K562 (cell line): ENCODE results near the gene SEMA3G. TPM values are rescaled to one million over a fixed set of nuclear protein-coding genes. Genes with fewer than 3 reads are reported as not detected.

Experiments
- ATAC-seq: fragments of 200-7000 bp; cut with Tn5 transposase; 3 replicates; pipeline ENCODE4 v1.9.1; 2020; ENCODE audit warnings: moderate library complexity
- BruUV-seq: library from RNA; stranded (reverse); fragments of 400-500 nt; replicated peaks from 2 replicates; lab custom pipeline; 2021; lab: Mats Ljungman, UMichigan
- CTCF ChIA-PET: fragments of 300-600 bp; formaldehyde crosslinking; extraction: SDS; loops from one replicate; lab custom pipeline; 2021; ENCODE audit warnings: low intra/inter-chr PET ratio; lab: Yijun Ruan, JAX
- POLR2A ChIA-PET: fragments of 300-600, 350-650 bp; sonication (Branson Sonifier 250); formaldehyde crosslinking; extraction: SDS; loops from one replicate; lab custom pipeline; 2021; ENCODE audit warnings: antibody characterized with exemption, inconsistent platforms; lab: Yijun Ruan, JAX
- DNase-seq, 4 experiments: peaks; one replicate each; pipeline versions ENCODE4 v3.0.0 to v3.0.0-alpha.2; 2011 to 2018; ENCODE audit warnings: low spot score in 3 of 4, mixed read lengths in 3 of 4; ENCODE audit errors: extremely low read depth in 1 of 4
- FAIRE-seq: peaks from 2 replicates; lab custom pipeline; 2011; peaks lifted over from hg19 to GRCh38; lab: Jason Lieb, UNC
- H2AFZ ChIP-seq: 2 replicates; pipeline ENCODE4 v1.6.0; 2011; ENCODE audit warnings: low read depth, low read length, control low read depth, inconsistent platforms
- H3K27ac ChIP-seq: fragments of 200-600 bp; 3 replicates; pipeline ENCODE4 v1.8.0; 2011; ENCODE audit warnings: low read depth, mild to moderate bottlenecking, control low read depth, inconsistent platforms, low read length, moderate library complexity, mixed read lengths; ENCODE audit errors: extremely low read depth
- H3K27me3 ChIP-seq, 2 experiments: fragments of 300-600 bp in 1 of 2; 2 replicates in 1 of 2; 3 replicates in 1 of 2; pipeline versions ENCODE4 v1.6.0 to v1.8.0; 2011; ENCODE audit warnings: inconsistent platforms in 2 of 2, low read length in 2 of 2, mild to moderate bottlenecking in 1 of 2, mixed read lengths in 1 of 2, moderate library complexity in 1 of 2; ENCODE audit not compliant: control insufficient read depth in 2 of 2, insufficient read depth in 2 of 2
- H3K36me3 ChIP-seq: fragments of 300-600 bp; 3 replicates; pipeline ENCODE4 v1.8.0; 2011; ENCODE audit warnings: mild to moderate bottlenecking, low read length, inconsistent platforms; ENCODE audit not compliant: control insufficient read depth, insufficient read depth
- H3K4me1 ChIP-seq, 2 experiments: fragments of 200-600 bp in 1 of 2; replicated peaks in 1 of 2; 2 replicates in 1 of 2; 3 replicates in 1 of 2; pipeline versions ENCODE4 v1.5.1 to v1.8.0; 2011; ENCODE audit warnings: inconsistent platforms in 2 of 2, low read length in 2 of 2, mild to moderate bottlenecking in 1 of 2, mixed read lengths in 1 of 2, moderate library complexity in 1 of 2; ENCODE audit not compliant: control insufficient read depth in 2 of 2, insufficient read depth in 2 of 2
- H3K4me2 ChIP-seq: 2 replicates; pipeline ENCODE4 v1.6.1; 2011; ENCODE audit warnings: low read length, control low read depth, inconsistent platforms, mixed read lengths; ENCODE audit not compliant: insufficient read depth
- H3K4me3 ChIP-seq: fragments of 200-600 bp; sonication (generic), shearing (Covaris generic); 2 replicates; pipeline ENCODE4 v1.5.1; 2016; ENCODE audit warnings: control low read depth, inconsistent platforms
- H3K79me2 ChIP-seq: fragments of 200-600 bp; 3 replicates; pipeline ENCODE4 v1.8.0; 2011; ENCODE audit warnings: low read length, inconsistent platforms; ENCODE audit not compliant: control insufficient read depth, insufficient read depth
- H3K9ac ChIP-seq, 2 experiments: 2 replicates each; pipeline versions ENCODE4 v1.6.0 to v1.6.1; 2011; ENCODE audit warnings: low read depth in 2 of 2, low read length in 2 of 2, control low read depth in 1 of 2, inconsistent platforms in 1 of 2, mild to moderate bottlenecking in 1 of 2, mixed read lengths in 1 of 2; ENCODE audit not compliant: insufficient read depth in 1 of 2
- H3K9me1 ChIP-seq: one replicate; pipeline ENCODE4 v1.6.0; 2011; ENCODE audit warnings: inconsistent platforms, mild to moderate bottlenecking, low read length, moderate library complexity; ENCODE audit not compliant: control insufficient read depth, insufficient read depth
- H3K9me3 ChIP-seq: replicated peaks from 2 replicates; pipeline ENCODE4 v1.5.1; 2011; ENCODE audit warnings: low read depth, low read length, inconsistent platforms; ENCODE audit not compliant: control insufficient read depth, insufficient read depth
- H4K20me1 ChIP-seq: replicated peaks from 2 replicates; pipeline ENCODE4 v1.6.1; 2011; ENCODE audit warnings: low read length, inconsistent platforms, mixed read lengths; ENCODE audit not compliant: control insufficient read depth, insufficient read depth
- CBFA2T3 ChIP-seq: fragments of 450-650 bp; IDR thresholded peaks from 2 replicates; pipeline ENCODE4 v1.6.1; 2017
- ESRRB ChIP-seq: fragments of 250-450 bp; sonication (Bioruptor Pico); IDR thresholded peaks from 2 replicates; pipeline ENCODE4 v1.5.0; 2020; ENCODE audit warnings: mild to moderate bottlenecking, moderate library complexity, borderline replicate concordance
- FOSL1 ChIP-seq: fragments of 200-800 bp; sonication (Bioruptor generic); conservative IDR thresholded peaks from 2 replicates; pipeline ENCODE4 v1.6.1; 2016; ENCODE audit warnings: missing genetic modification characterization, missing compliant biosample characterization
- HLTF ChIP-seq: fragments of 450-650 bp; IDR thresholded peaks from 2 replicates; pipeline ENCODE4 v1.6.1; 2016
- KDM5B ChIP-seq: fragments of 200-600 bp; sonication (generic); IDR thresholded peaks from 2 replicates; pipeline ENCODE4 v1.6.1; 2012; ENCODE audit warnings: low read depth, mild to moderate bottlenecking, moderate library complexity, low read length, control low read depth, inconsistent platforms; ENCODE audit not compliant: insufficient replicate concordance
- MXD1 ChIP-seq: fragments of 250-450 bp; sonication (Bioruptor Pico); IDR thresholded peaks from 2 replicates; pipeline ENCODE4 v1.8.0; 2021; ENCODE audit warnings: borderline replicate concordance, mild to moderate bottlenecking, moderate library complexity; ENCODE audit not compliant: poor library complexity, severe bottlenecking
- POLR2AphosphoS5 ChIP-seq: IDR thresholded peaks from 2 replicates; pipeline ENCODE4 v1.6.1; 2011; ENCODE audit warnings: mild to moderate bottlenecking, low read depth, low read length, moderate library complexity; ENCODE audit not compliant: control insufficient read depth, insufficient read depth
- PURB ChIP-seq: sonication (generic); formaldehyde crosslinking; IDR thresholded peaks from 2 replicates; pipeline ENCODE4 v1.9.0; 2021; ENCODE audit warnings: low read depth, mild to moderate bottlenecking, missing genetic modification reagents
- RCOR1 ChIP-seq, 2 experiments: IDR thresholded peaks; 2 replicates each; pipeline ENCODE4 v1.6.1; 2012; ENCODE audit warnings: low read depth in 2 of 2, low read length in 2 of 2, borderline replicate concordance in 1 of 2, improper control_type of control experiment in 1 of 2
- THAP7 ChIP-seq: fragments of 250-450 bp; sonication (Bioruptor Pico); IDR thresholded peaks from 2 replicates; pipeline ENCODE4 v1.5.0; 2021
- VEZF1 ChIP-seq: fragments of 200-800 bp; sonication (Bioruptor generic); IDR thresholded peaks from 2 replicates; pipeline ENCODE4 v1.6.1; 2017; ENCODE audit warnings: missing genetic modification characterization, missing compliant biosample characterization
- WGBS: fragments of 100-300 bp; shearing (Covaris generic); methylation state at CpG from one replicate; pipeline ENCODE4 v1.1.6; 2016; ENCODE audit warnings: low coverage, mixed read lengths; ENCODE audit not compliant: insufficient coverage; ENCODE audit errors: missing lambda C conversion rate; 5-methylcytosine and 5-hydroxymethylcytosine counted together
- in situ Hi-C: fragments of 300-500 bp; cut with MboI; formaldehyde crosslinking; loops from 4 replicates; pipeline ENCODE4 v1.15.0; 2018; ENCODE audit warnings: inconsistent platforms, mixed read lengths
- intact Hi-C: fragments of 100-400 bp; cut with micrococcal nuclease; formaldehyde crosslinking; loops from 2 replicates; pipeline ENCODE4 v1.14.2; 2022
- polyA plus RNA-seq, 8 experiments: library from polyadenylated mRNA; depleted of rRNA in 4 of 8; stranded (reverse) in 5 of 8; unstranded in 3 of 8; fragments of >200 nt; fragmentation: Nextera tagmentation in 2 of 8; fragmentation: Illumina TruSeq in 1 of 8; extraction: Ambion mirVana in 2 of 8; extraction: Trizol in 1 of 8; gene quantifications; 2 replicates each; pipeline versions ENCODE4 v1.2.1 to v1.2.3, GENCODE V29; 2011 to 2014; ENCODE audit warnings: inconsistent platforms in 1 of 8, missing spikeins in 1 of 8
- total RNA-seq, 7 experiments: library from RNA; depleted of rRNA in 6 of 7; stranded (reverse); fragments of >200 nt in 6 of 7; fragmentation: Illumina TruSeq in 2 of 7; extraction: Trizol in 2 of 7; gene quantifications; 2 replicates each; pipeline versions ENCODE4 v1.2.1 to v1.2.3, GENCODE V29; 2011 to 2021; ENCODE audit warnings: low replicate concordance in 1 of 7

SEMA3G gene
- total and polyA plus RNA-seq, 9 of the 15 experiments (the other 6 are each of a cell fraction or from before 2014, with no cell fraction given), result 0.04 to 0.07 (median 0.05) TPM; not detected in 6

- peak; percentile 48; the same call in 1 of the 2 replicates for TF ChIP-seq VEZF1 (CRISPR knock-in tag)
- TF ChIP-seq HLTF, result no peak
- TF ChIP-seq FOSL1 (tag), result no peak
- TF ChIP-seq ESRRB (CRISPR knock-in tag), result no peak
- 0 out of 2 replicates have a peak, but pooled peaks have one; percentile 0 for TF ChIP-seq POLR2AphosphoS5
- peak; percentile 18; the same call in 1 of the 2 replicates for TF ChIP-seq CBFA2T3
- TF ChIP-seq KDM5B, result no peak
- 0 out of 4 replicates have a peak, but pooled peaks of 1 of the 2 experiments have one; percentile 11 for TF ChIP-seq RCOR1 (IDR thresholded peaks at IDR 0.05; ENCODE audit: borderline replicate concordance in 1 of 2, low read depth in 2 of 2, low read length in 2 of 2)
Observed at GRCh38 chr3:52400275-52400793, 44.6 kb downstream of the SEMA3G start (continued).

- no peaks in the 10 kb centered on the region for H3K79me2 ChIP-seq
- no peaks in the 10 kb centered on the region for H3K9me3 ChIP-seq
- peaks cover 7 to 21% of the 10 kb centered on the region in 2 experiments; a peak in 4 of 5 replicates for H3K4me1 ChIP-seq
- no TSS peak for BruUV-seq
- intact Hi-C loops, result no loop called here
- 90% methylated on average over 5 of the region's 6 CpGs for WGBS
- DNase-seq, result no peak
- peaks cover 3% of the 10 kb centered on the region for H3K9me1 ChIP-seq
- no peak for FAIRE-seq
- H3K27ac ChIP-seq, result no peak overlapping the region
- H2AFZ ChIP-seq, result no peak overlapping the region
- H3K9ac ChIP-seq, result no peak overlapping the region
- 0 out of 3 replicates have a peak, but pooled peaks have one; percentile 7 for ATAC-seq
- in situ Hi-C loops, result loop anchor here (25.0 kb wide), 1 partner anchor 387 kb away; no protein-coding TSS in a partner anchor
- H3K4me3 ChIP-seq, result no peak overlapping the region
- H3K36me3 ChIP-seq, result peaks cover 36% of the 10 kb centered on the region; the same call in 1 of the 3 replicates
- H4K20me1 ChIP-seq, result no peaks in the 10 kb centered on the region
- CTCF ChIA-PET, result no interaction called here
- POLR2A ChIA-PET, result interaction anchor here (1.0 kb wide), 2 partner anchors 32 to 417 kb away, joined by 3 read pairs; no protein-coding TSS in a partner anchor
- H3K4me2 ChIP-seq, result no peak overlapping the region
- no peak for TF ChIP-seq PURB (CRISPR knock-in tag)
- TF ChIP-seq MXD1 (CRISPR knock-in tag), result no peak
- no peak for TF ChIP-seq THAP7 (CRISPR knock-in tag)
- no peaks in the 10 kb centered on the region for H3K27me3 ChIP-seq
Observed at GRCh38 chr3:52399593-52399992, 45.3 kb downstream of the SEMA3G start.
